GM12878 (cell line): ENCODE results near the gene UBASH3A. TPM values are rescaled to one million over a fixed set of nuclear protein-coding genes. Genes with fewer than 3 reads are reported as not detected.

Experiments
- BCL3 ChIP-seq: IDR thresholded peaks from 2 replicates; pipeline ENCODE4 v1.6.1; 2011; ENCODE audit warnings: borderline replicate concordance, low read depth, mild to moderate bottlenecking, moderate library complexity, low read length; ENCODE audit not compliant: insufficient read depth, poor library complexity, severe bottlenecking
- CHD1 ChIP-seq: IDR thresholded peaks from 2 replicates; pipeline ENCODE4 v1.6.1; 2012; ENCODE audit warnings: low read depth, low read length, improper control_type of control experiment
- CHD2 ChIP-seq: IDR thresholded peaks from 2 replicates; pipeline ENCODE4 v1.6.1; 2011; ENCODE audit warnings: low read depth, low read length, improper control_type of control experiment, borderline replicate concordance
- DPF2 ChIP-seq: fragments of 450-650 bp; IDR thresholded peaks from 2 replicates; pipeline ENCODE4 v1.6.1; 2017; ENCODE audit warnings: mild to moderate bottlenecking
- EP300 ChIP-seq, 2 experiments: fragments of 150-350 bp in 1 of 2; IDR thresholded peaks; 2 replicates each; pipeline ENCODE4 v1.6.1; 2011 to 2012; ENCODE audit warnings: low read depth in 2 of 2, low read length in 2 of 2, borderline replicate concordance in 1 of 2, improper control_type of control experiment in 1 of 2, inconsistent platforms in 1 of 2; ENCODE audit not compliant: control insufficient read depth in 1 of 2
- GABPA ChIP-seq: IDR thresholded peaks from 2 replicates; pipeline ENCODE4 v1.6.1; 2014; ENCODE audit warnings: antibody characterized with exemption, low read depth, mild to moderate bottlenecking, inconsistent platforms
- HDGF ChIP-seq: fragments of 450-650 bp; IDR thresholded peaks from 2 replicates; pipeline ENCODE4 v1.6.1; 2016; ENCODE audit warnings: antibody characterized with exemption
- IRF4 ChIP-seq: IDR thresholded peaks from 2 replicates; pipeline ENCODE4 v1.6.1; 2011; ENCODE audit warnings: low read depth, low read length
- MYB ChIP-seq: fragments of 150-350 bp; IDR thresholded peaks from 2 replicates; pipeline ENCODE4 v1.6.1; 2014; ENCODE audit warnings: mild to moderate bottlenecking, low read depth, low read length, borderline replicate concordance
- NKRF ChIP-seq: fragments of 450-650 bp; conservative IDR thresholded peaks from 2 replicates; pipeline ENCODE4 v1.6.1; 2017; ENCODE audit warnings: mild to moderate bottlenecking, moderate library complexity
- RAD21 ChIP-seq: IDR thresholded peaks from 2 replicates; pipeline ENCODE4 v1.6.1; 2011; ENCODE audit warnings: mild to moderate bottlenecking, low read depth, low read length, moderate library complexity; ENCODE audit not compliant: insufficient read depth
- RCOR1 ChIP-seq: conservative IDR thresholded peaks from 2 replicates; pipeline ENCODE4 v1.6.1; 2012; ENCODE audit warnings: low read depth, low read length, improper control_type of control experiment
- TBL1XR1 ChIP-seq: IDR thresholded peaks from 2 replicates; pipeline ENCODE4 v1.6.1; 2012; ENCODE audit warnings: low read depth, low read length, improper control_type of control experiment
- USF1 ChIP-seq: IDR thresholded peaks from 2 replicates; pipeline ENCODE4 v1.6.1; 2011; ENCODE audit warnings: borderline replicate concordance, low read depth, mild to moderate bottlenecking, moderate library complexity, mixed read lengths, low read length; ENCODE audit not compliant: insufficient read depth; ENCODE audit errors: extremely low read length
- USF2 ChIP-seq: IDR thresholded peaks from 2 replicates; pipeline ENCODE4 v1.6.1; 2011; ENCODE audit warnings: low read depth, low read length, improper control_type of control experiment, borderline replicate concordance
- ZBTB40 ChIP-seq: fragments of 450-650 bp; IDR thresholded peaks from 2 replicates; pipeline ENCODE4 v1.6.1; 2016; ENCODE audit warnings: mild to moderate bottlenecking, moderate library complexity, borderline replicate concordance
- ZNF217 ChIP-seq: fragments of 450-650 bp; IDR thresholded peaks from 2 replicates; pipeline ENCODE4 v1.6.1; 2017; ENCODE audit warnings: antibody characterized with exemption, mild to moderate bottlenecking
- polyA plus RNA-seq, 11 experiments: library from polyadenylated mRNA; depleted of rRNA in 4 of 11; unstranded in 6 of 11; stranded (reverse) in 5 of 11; fragments of >200 nt; fragmentation: Nextera tagmentation in 4 of 11; fragmentation: Illumina TruSeq in 1 of 11; extraction: Ambion mirVana in 4 of 11; extraction: Trizol in 1 of 11; gene quantifications; 1 replicate in 1 of 11; 2 replicates in 10 of 11; pipeline versions ENCODE4 v1.2.1 to v1.2.3, GENCODE V29; 2011 to 2016; ENCODE audit warnings: inconsistent platforms in 2 of 11, missing spikeins in 2 of 11, low read depth in 1 of 11
- total RNA-seq, 4 experiments: library from RNA; depleted of rRNA in 3 of 4; stranded (reverse); fragments of >200 nt in 3 of 4; fragmentation: Illumina TruSeq in 1 of 4; extraction: Trizol in 1 of 4; gene quantifications; 2 replicates each; pipeline versions ENCODE4 v1.2.1 to v1.2.3, GENCODE V29; 2013 to 2021

UBASH3A gene
- total and polyA plus RNA-seq, 10 of the 15 experiments (the other 5 are each of a cell fraction or from before 2014, with no cell fraction given) = 0.04 to 0.39 (median 0.23) TPM; not detected in 1

GRCh38 chr21:42496120-42496838 is 92.6 kb downstream of the UBASH3A start, which contains the start of gene RSPH1 (continued):
- TF ChIP-seq CHD2 (peak; percentile 85), USF1 (no peak), ZBTB40 (peak; percentile 78; the same call in 1 of the 2 replicates), GABPA (no peak), MYB (no peak), CHD1 (no peak), USF2 (no peak), ZNF217 (no peak), NKRF (peak; percentile 90), TBL1XR1 (no peak; the same call in 1 of the 2 replicates), EP300 (IDR thresholded peaks at IDR 0.05; ENCODE audit: borderline replicate concordance in 1 of 2, control insufficient read depth in 1 of 2, low read depth in 2 of 2, low read length in 2 of 2) (no peak), RCOR1 (no peak), DPF2 (no peak), IRF4 (no peak), BCL3 (no peak), RAD21 (no peak), HDGF (peak; percentile 99)
